Choroid plexus epithelial cell (primary cell): ENCODE measurements around the gene ARSB.
"Not testable (repeated sequence)": the region's sequence is repeated elsewhere in the genome, so short reads cannot be mapped to it uniquely, and the experiment has no call there.

Experiments
- DNase-seq: peaks from one replicate; pipeline ENCODE4 v3.0.0-alpha.2; 2010; ENCODE audit warnings: low read depth
- H3K4me3 ChIP-seq: 2 replicates; pipeline ENCODE4 v1.5.1; 2011; ENCODE audit warnings: low read depth, mild to moderate bottlenecking, control low read depth, low read length, moderate library complexity
- TF ChIP-seq, protein P1 (sequence below): conservative IDR thresholded peaks from 2 replicates; pipeline ENCODE4 v1.5.1; 2011; ENCODE audit warnings: low read depth, mild to moderate bottlenecking, control low read depth, inconsistent platforms, low read length, moderate library complexity

The ARSB gene

GRCh38 chr5:78886341-78887230, 98.5 kb downstream of the ARSB start:
- peak; percentile 45 for DNase-seq
- H3K4me3 ChIP-seq, result no peak overlapping the region
- TF ChIP-seq, protein P1, sequence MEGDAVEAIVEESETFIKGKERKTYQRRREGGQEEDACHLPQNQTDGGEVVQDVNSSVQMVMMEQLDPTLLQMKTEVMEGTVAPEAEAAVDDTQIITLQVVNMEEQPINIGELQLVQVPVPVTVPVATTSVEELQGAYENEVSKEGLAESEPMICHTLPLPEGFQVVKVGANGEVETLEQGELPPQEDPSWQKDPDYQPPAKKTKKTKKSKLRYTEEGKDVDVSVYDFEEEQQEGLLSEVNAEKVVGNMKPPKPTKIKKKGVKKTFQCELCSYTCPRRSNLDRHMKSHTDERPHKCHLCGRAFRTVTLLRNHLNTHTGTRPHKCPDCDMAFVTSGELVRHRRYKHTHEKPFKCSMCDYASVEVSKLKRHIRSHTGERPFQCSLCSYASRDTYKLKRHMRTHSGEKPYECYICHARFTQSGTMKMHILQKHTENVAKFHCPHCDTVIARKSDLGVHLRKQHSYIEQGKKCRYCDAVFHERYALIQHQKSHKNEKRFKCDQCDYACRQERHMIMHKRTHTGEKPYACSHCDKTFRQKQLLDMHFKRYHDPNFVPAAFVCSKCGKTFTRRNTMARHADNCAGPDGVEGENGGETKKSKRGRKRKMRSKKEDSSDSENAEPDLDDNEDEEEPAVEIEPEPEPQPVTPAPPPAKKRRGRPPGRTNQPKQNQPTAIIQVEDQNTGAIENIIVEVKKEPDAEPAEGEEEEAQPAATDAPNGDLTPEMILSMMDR, result peak; percentile 63

DNA sequence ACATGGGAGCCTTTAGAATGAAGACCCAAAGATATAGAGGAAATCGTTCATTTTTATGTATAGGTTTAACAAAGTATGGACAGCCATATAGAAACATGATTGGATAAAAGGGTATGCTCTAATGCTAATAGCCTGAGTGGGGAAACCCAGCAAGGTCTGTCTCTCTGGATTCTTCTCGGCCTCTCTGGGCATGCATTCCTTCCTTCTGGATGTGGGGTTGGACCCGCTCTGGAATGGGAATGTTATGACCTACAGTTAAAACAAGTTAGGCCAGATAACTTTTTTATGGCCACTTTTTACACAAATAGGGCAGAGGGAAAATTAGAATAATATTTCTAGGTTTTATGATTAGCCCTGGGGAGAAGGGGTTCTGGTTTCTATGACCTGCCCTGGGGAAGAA, 103.2 kb downstream of the ARSB start:
- DNase-seq, result no peak
- TF ChIP-seq, protein P1, result no peak

GRCh38 chr5:78879516-78879915, 105.6 kb downstream of the ARSB start:
- TF ChIP-seq, protein P1, result no peak
- DNase-seq, result no peak
- H3K4me3 ChIP-seq, result no peak overlapping the region

More for the DNA sequence above, 103.2 kb downstream of the ARSB start:
- H3K4me3 ChIP-seq, result no peak overlapping the region

DNA sequence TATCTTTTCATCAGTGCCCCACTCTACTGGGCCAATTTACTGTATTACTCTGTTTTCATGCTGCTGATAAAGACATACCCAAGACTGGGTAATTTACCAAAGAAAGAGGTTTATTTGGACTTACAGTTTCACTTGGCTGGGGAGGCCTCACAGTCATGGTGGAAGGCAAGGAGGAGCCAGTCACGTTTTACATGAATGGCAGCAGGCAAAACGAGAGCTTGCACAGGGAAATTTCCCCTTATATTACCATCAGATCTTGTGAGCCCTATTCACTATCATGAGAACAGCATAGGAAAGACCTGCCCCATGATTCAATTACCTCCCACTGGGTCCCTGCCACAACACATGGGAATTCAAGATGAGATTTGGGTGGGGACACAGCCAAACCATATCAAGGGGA, 119.0 kb downstream of the ARSB start:
- not testable (repeated sequence) for H3K4me3 ChIP-seq, DNase-seq

GRCh38 chr5:78858364-78858763, 126.7 kb downstream of the ARSB start:
- H3K4me3 ChIP-seq, result no peak overlapping the region
- TF ChIP-seq, protein P1, result no peak
- no peak for DNase-seq

DNA sequence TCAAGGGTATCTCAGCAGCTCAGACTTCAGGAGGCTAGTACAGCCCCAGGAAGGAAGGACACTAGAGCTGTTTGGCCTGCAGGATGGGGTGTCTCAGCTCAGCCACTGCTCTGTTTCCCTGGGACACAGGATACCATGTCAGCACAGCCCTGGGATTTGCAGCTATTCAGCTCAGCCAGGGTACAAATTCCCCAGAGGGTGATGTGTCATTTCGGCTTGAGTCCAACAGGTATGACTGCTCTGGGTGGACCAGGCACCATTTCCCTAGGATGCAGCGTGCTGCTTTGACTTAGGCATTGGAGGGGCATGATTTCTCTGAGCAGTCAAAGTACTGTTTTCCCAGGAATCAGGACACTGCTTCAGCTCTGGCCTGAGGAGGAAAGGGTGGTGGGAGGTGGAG, 130.1 kb downstream of the ARSB start:
- no peak overlapping the region for H3K4me3 ChIP-seq
- TF ChIP-seq, protein P1, result no peak
- DNase-seq, result no peak

GRCh38 chr5:78851891-78852290, 133.2 kb downstream of the ARSB start:
- H3K4me3 ChIP-seq, DNase-seq: not testable (repeated sequence)

DNA sequence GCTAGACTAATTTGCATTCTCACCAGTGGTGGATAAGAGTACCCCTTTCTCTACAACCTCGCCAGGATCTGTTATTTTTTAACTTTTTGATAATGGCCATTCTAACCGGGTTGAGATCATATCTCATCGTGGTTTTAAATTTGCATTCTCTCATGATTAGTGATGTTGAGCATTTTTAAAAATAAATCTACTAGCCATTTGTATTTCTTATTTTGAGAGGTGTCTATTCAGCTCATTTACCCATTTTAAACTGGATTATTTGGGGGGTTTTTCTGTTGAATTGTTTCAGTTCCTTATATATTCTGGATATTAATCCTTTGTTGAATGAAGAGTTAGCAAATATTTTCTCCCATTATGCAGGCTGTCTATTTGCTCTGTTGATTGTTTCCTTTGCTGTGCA, 139.6 kb downstream of the ARSB start:
- no peak overlapping the region for H3K4me3 ChIP-seq
- no peak for DNase-seq
- TF ChIP-seq, protein P1, result no peak
